K562 (cell line): ENCODE data around the gene PIGV. TPM values are rescaled to one million over a fixed set of nuclear protein-coding genes. Genes with fewer than 3 reads are reported as not detected.

Source experiments
- ATAC-seq: fragments of 200-7000 bp; cut with Tn5 transposase; 3 replicates; pipeline ENCODE4 v1.9.1; 2020; ENCODE audit warnings: moderate library complexity
- BruUV-seq: library from RNA; stranded (reverse); fragments of 400-500 nt; replicated peaks from 2 replicates; lab custom pipeline; 2021; lab: Mats Ljungman, UMichigan
- CTCF ChIA-PET: fragments of 300-600 bp; formaldehyde crosslinking; extraction: SDS; loops from one replicate; lab custom pipeline; 2021; ENCODE audit warnings: low intra/inter-chr PET ratio; lab: Yijun Ruan, JAX
- POLR2A ChIA-PET: fragments of 300-600, 350-650 bp; sonication (Branson Sonifier 250); formaldehyde crosslinking; extraction: SDS; loops from one replicate; lab custom pipeline; 2021; ENCODE audit warnings: antibody characterized with exemption, inconsistent platforms; lab: Yijun Ruan, JAX
- DNase-seq, 4 experiments: peaks; one replicate each; pipeline versions ENCODE4 v3.0.0 to v3.0.0-alpha.2; 2011 to 2018; ENCODE audit warnings: low spot score in 3 of 4, mixed read lengths in 3 of 4; ENCODE audit errors: extremely low read depth in 1 of 4
- FAIRE-seq: peaks from 2 replicates; lab custom pipeline; 2011; peaks lifted over from hg19 to GRCh38; lab: Jason Lieb, UNC
- H2AFZ ChIP-seq: 2 replicates; pipeline ENCODE4 v1.6.0; 2011; ENCODE audit warnings: low read depth, low read length, control low read depth, inconsistent platforms
- H3K27ac ChIP-seq: fragments of 200-600 bp; 3 replicates; pipeline ENCODE4 v1.8.0; 2011; ENCODE audit warnings: low read depth, mild to moderate bottlenecking, control low read depth, inconsistent platforms, low read length, moderate library complexity, mixed read lengths; ENCODE audit errors: extremely low read depth
- H3K27me3 ChIP-seq, 2 experiments: fragments of 300-600 bp in 1 of 2; 2 replicates in 1 of 2; 3 replicates in 1 of 2; pipeline versions ENCODE4 v1.6.0 to v1.8.0; 2011; ENCODE audit warnings: inconsistent platforms in 2 of 2, low read length in 2 of 2, mild to moderate bottlenecking in 1 of 2, mixed read lengths in 1 of 2, moderate library complexity in 1 of 2; ENCODE audit not compliant: control insufficient read depth in 2 of 2, insufficient read depth in 2 of 2
- H3K36me3 ChIP-seq: fragments of 300-600 bp; 3 replicates; pipeline ENCODE4 v1.8.0; 2011; ENCODE audit warnings: mild to moderate bottlenecking, low read length, inconsistent platforms; ENCODE audit not compliant: control insufficient read depth, insufficient read depth
- H3K4me1 ChIP-seq, 2 experiments: fragments of 200-600 bp in 1 of 2; replicated peaks in 1 of 2; 2 replicates in 1 of 2; 3 replicates in 1 of 2; pipeline versions ENCODE4 v1.5.1 to v1.8.0; 2011; ENCODE audit warnings: inconsistent platforms in 2 of 2, low read length in 2 of 2, mild to moderate bottlenecking in 1 of 2, mixed read lengths in 1 of 2, moderate library complexity in 1 of 2; ENCODE audit not compliant: control insufficient read depth in 2 of 2, insufficient read depth in 2 of 2
- H3K4me2 ChIP-seq: 2 replicates; pipeline ENCODE4 v1.6.1; 2011; ENCODE audit warnings: low read length, control low read depth, inconsistent platforms, mixed read lengths; ENCODE audit not compliant: insufficient read depth
- H3K4me3 ChIP-seq: fragments of 200-600 bp; sonication (generic), shearing (Covaris generic); 2 replicates; pipeline ENCODE4 v1.5.1; 2016; ENCODE audit warnings: control low read depth, inconsistent platforms
- H3K79me2 ChIP-seq: fragments of 200-600 bp; 3 replicates; pipeline ENCODE4 v1.8.0; 2011; ENCODE audit warnings: low read length, inconsistent platforms; ENCODE audit not compliant: control insufficient read depth, insufficient read depth
- H3K9ac ChIP-seq, 2 experiments: 2 replicates each; pipeline versions ENCODE4 v1.6.0 to v1.6.1; 2011; ENCODE audit warnings: low read depth in 2 of 2, low read length in 2 of 2, control low read depth in 1 of 2, inconsistent platforms in 1 of 2, mild to moderate bottlenecking in 1 of 2, mixed read lengths in 1 of 2; ENCODE audit not compliant: insufficient read depth in 1 of 2
- H3K9me1 ChIP-seq: one replicate; pipeline ENCODE4 v1.6.0; 2011; ENCODE audit warnings: inconsistent platforms, mild to moderate bottlenecking, low read length, moderate library complexity; ENCODE audit not compliant: control insufficient read depth, insufficient read depth
- H3K9me3 ChIP-seq: replicated peaks from 2 replicates; pipeline ENCODE4 v1.5.1; 2011; ENCODE audit warnings: low read depth, low read length, inconsistent platforms; ENCODE audit not compliant: control insufficient read depth, insufficient read depth
- H4K20me1 ChIP-seq: replicated peaks from 2 replicates; pipeline ENCODE4 v1.6.1; 2011; ENCODE audit warnings: low read length, inconsistent platforms, mixed read lengths; ENCODE audit not compliant: control insufficient read depth, insufficient read depth
- AFF1 ChIP-seq, 2 experiments: fragments of 450-650 bp; IDR thresholded peaks; 2 replicates each; pipeline ENCODE4 v1.6.1; 2018; ENCODE audit warnings: mild to moderate bottlenecking in 2 of 2, low read depth in 1 of 2; ENCODE audit not compliant: partially characterized antibody in 2 of 2
- ATF1 ChIP-seq, 2 experiments: fragments of 450-650 bp in 1 of 2; IDR thresholded peaks; 2 replicates each; pipeline ENCODE4 v1.6.1; 2016; ENCODE audit warnings: missing compliant biosample characterization in 1 of 2, missing genetic modification characterization in 1 of 2
- CC2D1A ChIP-seq: fragments of 450-650 bp; IDR thresholded peaks from 2 replicates; pipeline ENCODE4 v1.6.1; 2017; ENCODE audit warnings: mild to moderate bottlenecking
- CTBP1 ChIP-seq: fragments of 450-650 bp; IDR thresholded peaks from 2 replicates; pipeline ENCODE4 v1.6.1; 2016; ENCODE audit warnings: borderline replicate concordance
- E2F3 ChIP-seq: fragments of 250-450 bp; sonication (Bioruptor Pico); IDR thresholded peaks from 2 replicates; pipeline ENCODE4 v1.4.0; 2020; ENCODE audit warnings: mild to moderate bottlenecking
- HIVEP1 ChIP-seq: fragments of 250-450 bp; sonication (Bioruptor Pico); IDR thresholded peaks from 2 replicates; pipeline ENCODE4 v1.4.0; 2020; ENCODE audit warnings: mild to moderate bottlenecking
- KLF6 ChIP-seq: fragments of 250-450 bp; sonication (Bioruptor Pico); IDR thresholded peaks from 2 replicates; pipeline ENCODE4 v1.4.0; 2020; ENCODE audit warnings: mild to moderate bottlenecking, moderate library complexity, borderline replicate concordance
- MAFK ChIP-seq: IDR thresholded peaks from 2 replicates; pipeline ENCODE4 v1.6.1; 2011; ENCODE audit warnings: low read length, improper control_type of control experiment
- NCOR1 ChIP-seq: fragments of 450-650 bp; IDR thresholded peaks from 2 replicates; pipeline ENCODE4 v1.6.1; 2016; ENCODE audit warnings: mild to moderate bottlenecking, moderate library complexity
- NFIC ChIP-seq: fragments of 450-650 bp; IDR thresholded peaks from 2 replicates; pipeline ENCODE4 v1.6.1; 2017; ENCODE audit warnings: mild to moderate bottlenecking, inconsistent platforms
- PHF20 ChIP-seq: fragments of 450-650 bp; IDR thresholded peaks from 2 replicates; pipeline ENCODE4 v1.6.1; 2018; ENCODE audit not compliant: partially characterized antibody
- RNF2 ChIP-seq: sonication (generic); IDR thresholded peaks from 2 replicates; pipeline ENCODE4 v1.6.1; 2016
- TBP ChIP-seq: optimal IDR thresholded peaks from 2 replicates; pipeline ENCODE3; 2011; ENCODE audit warnings: low read depth, low read length, improper control_type of control experiment
- ZEB2 ChIP-seq: fragments of 450-650 bp; IDR thresholded peaks from 2 replicates; pipeline ENCODE4 v1.6.1; 2016
- ZNF41 ChIP-seq: fragments of 250-450 bp; sonication (Bioruptor Pico); conservative IDR thresholded peaks from 2 replicates; pipeline ENCODE4 v1.4.0; 2020; ENCODE audit warnings: mild to moderate bottlenecking
- ZNF778 ChIP-seq: fragments of 450-650 bp; formaldehyde crosslinking; IDR thresholded peaks from 2 replicates; pipeline ENCODE4 v1.4.0; 2020; ENCODE audit warnings: mild to moderate bottlenecking, moderate library complexity
- WGBS: fragments of 100-300 bp; shearing (Covaris generic); methylation state at CpG from one replicate; pipeline ENCODE4 v1.1.6; 2016; ENCODE audit warnings: low coverage, mixed read lengths; ENCODE audit not compliant: insufficient coverage; ENCODE audit errors: missing lambda C conversion rate; 5-methylcytosine and 5-hydroxymethylcytosine counted together
- in situ Hi-C: fragments of 300-500 bp; cut with MboI; formaldehyde crosslinking; loops from 4 replicates; pipeline ENCODE4 v1.15.0; 2018; ENCODE audit warnings: inconsistent platforms, mixed read lengths
- intact Hi-C: fragments of 100-400 bp; cut with micrococcal nuclease; formaldehyde crosslinking; loops from 2 replicates; pipeline ENCODE4 v1.14.2; 2022
- polyA plus RNA-seq, 8 experiments: library from polyadenylated mRNA; depleted of rRNA in 4 of 8; stranded (reverse) in 5 of 8; unstranded in 3 of 8; fragments of >200 nt; fragmentation: Nextera tagmentation in 2 of 8; fragmentation: Illumina TruSeq in 1 of 8; extraction: Ambion mirVana in 2 of 8; extraction: Trizol in 1 of 8; gene quantifications; 2 replicates each; pipeline versions ENCODE4 v1.2.1 to v1.2.3, GENCODE V29; 2011 to 2014; ENCODE audit warnings: inconsistent platforms in 1 of 8, missing spikeins in 1 of 8
- total RNA-seq, 7 experiments: library from RNA; depleted of rRNA in 6 of 7; stranded (reverse); fragments of >200 nt in 6 of 7; fragmentation: Illumina TruSeq in 2 of 7; extraction: Trizol in 2 of 7; gene quantifications; 2 replicates each; pipeline versions ENCODE4 v1.2.1 to v1.2.3, GENCODE V29; 2011 to 2021; ENCODE audit warnings: low replicate concordance in 1 of 7
- TF ChIP-seq, protein P1 (sequence below), 2 experiments: fragments of 450-650 bp in 1 of 2; sonication (generic) in 1 of 2; formaldehyde crosslinking in 1 of 2; IDR thresholded peaks in 1 of 2; conservative IDR thresholded peaks in 1 of 2; 2 replicates each; pipeline versions ENCODE4 v1.6.1 to v1.8.1; 2016 to 2023; ENCODE audit warnings: mild to moderate bottlenecking in 2 of 2, moderate library complexity in 2 of 2, inconsistent platforms in 1 of 2, missing genetic modification reagents in 1 of 2
- TF ChIP-seq, protein P2 (sequence below): fragments of 250-450 bp; sonication (Bioruptor Pico); IDR thresholded peaks from 2 replicates; pipeline ENCODE4 v1.8.0; 2022; ENCODE audit warnings: moderate library complexity, mild to moderate bottlenecking, inconsistent platforms

PIGV gene
- total and polyA plus RNA-seq, 9 of the 15 experiments (the other 6 are each of a cell fraction or from before 2014, with no cell fraction given), result 8.4 to 21.8 (median 11.7) TPM

- Histone ChIP-seq H3K9me1 (no peaks in the 10 kb centered on the region), H2AFZ (no peak overlapping the region), H4K20me1 (no peaks in the 10 kb centered on the region), H3K9ac (peak overlapping the region in 1 of 2 experiments; percentile 21; a peak in 1 of 4 replicates), H3K27me3 (no peaks in the 10 kb centered on the region), H3K79me2 (peaks cover 32% of the 10 kb centered on the region), H3K4me1 (peaks cover 32 to 50% of the 10 kb centered on the region in 2 experiments), H3K9me3 (no peaks in the 10 kb centered on the region), H3K4me3 (no peak overlapping the region), H3K27ac (peak overlapping the region; percentile 29; the same call in 2 of the 3 replicates), H3K4me2 (peak overlapping the region; percentile 49), H3K36me3 (peaks cover 13% of the 10 kb centered on the region; the same call in 1 of the 3 replicates)
- whole genome bisulfite sequencing, result 4% methylated on average over 3 of the region's 3 CpGs
- in situ Hi-C loops (no loop called here), intact Hi-C loops (loop anchor here (5.0 kb wide), 1 partner anchor 86 kb away; no protein-coding TSS in a partner anchor)
- no TSS peak for BruUV-seq
- CTCF ChIA-PET, result interaction anchor here (5.0 kb wide), 1 partner anchor 189 kb away, joined by 80 read pairs; no protein-coding TSS in a partner anchor
- peak in 2 of 4 experiments; percentile 87 to 91 for DNase-seq
- POLR2A ChIA-PET, result interaction anchor here (0.6 to 9.2 kb wide), 7 partner anchors 8 to 1791 kb away, joined by 3 to 112 read pairs (median 3); partner anchors contain the start of gene ARID1A
- peak; percentile 92 for FAIRE-seq
- ATAC-seq, result peak; percentile 8
- TF ChIP-seq, protein P1, sequence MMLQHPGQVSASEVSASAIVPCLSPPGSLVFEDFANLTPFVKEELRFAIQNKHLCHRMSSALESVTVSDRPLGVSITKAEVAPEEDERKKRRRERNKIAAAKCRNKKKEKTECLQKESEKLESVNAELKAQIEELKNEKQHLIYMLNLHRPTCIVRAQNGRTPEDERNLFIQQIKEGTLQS (IDR thresholded peaks at IDR 0.05), result no peak
- TF ChIP-seq, protein P1 (CRISPR knock-in tag; conservative IDR thresholded peaks at IDR 0.05), result no peak
- TF ChIP-seq AFF1 (IDR thresholded peaks at IDR 0.05; ENCODE audit: low read depth in 1 of 2, partially characterized antibody in 2 of 2), result peak in 1 of 2 experiments; percentile 81
- no peak for TF ChIP-seq MAFK
- no peak for TF ChIP-seq HIVEP1 (CRISPR knock-in tag)
- TF ChIP-seq TBP, result peak; percentile 20
- TF ChIP-seq ZNF41 (CRISPR knock-in tag), result no peak
- no peak for TF ChIP-seq E2F3 (CRISPR knock-in tag)
- TF ChIP-seq ZEB2, result peak; percentile 90
- peak; percentile 97 for TF ChIP-seq NCOR1
- TF ChIP-seq CTBP1, result peak; percentile 88
- no peak for TF ChIP-seq KLF6 (CRISPR knock-in tag)
- TF ChIP-seq ATF1 (CRISPR knock-in tag; IDR thresholded peaks at IDR 0.05), result no peak
- TF ChIP-seq ATF1 (tag; IDR thresholded peaks at IDR 0.05), result peak; percentile 44
- no peak for TF ChIP-seq ZNF778 (CRISPR knock-in tag)
- peak; percentile 89; the same call in 1 of the 2 replicates for TF ChIP-seq CC2D1A
- TF ChIP-seq, protein P2, sequence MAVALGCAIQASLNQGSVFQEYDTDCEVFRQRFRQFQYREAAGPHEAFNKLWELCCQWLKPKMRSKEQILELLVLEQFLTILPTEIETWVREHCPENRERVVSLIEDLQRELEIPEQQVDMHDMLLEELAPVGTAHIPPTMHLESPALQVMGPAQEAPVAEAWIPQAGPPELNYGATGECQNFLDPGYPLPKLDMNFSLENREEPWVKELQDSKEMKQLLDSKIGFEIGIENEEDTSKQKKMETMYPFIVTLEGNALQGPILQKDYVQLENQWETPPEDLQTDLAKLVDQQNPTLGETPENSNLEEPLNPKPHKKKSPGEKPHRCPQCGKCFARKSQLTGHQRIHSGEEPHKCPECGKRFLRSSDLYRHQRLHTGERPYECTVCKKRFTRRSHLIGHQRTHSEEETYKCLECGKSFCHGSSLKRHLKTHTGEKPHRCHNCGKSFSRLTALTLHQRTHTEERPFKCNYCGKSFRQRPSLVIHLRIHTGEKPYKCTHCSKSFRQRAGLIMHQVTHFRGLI, result no peak
- TF ChIP-seq PHF20, result no peak
- peak; percentile 94 for TF ChIP-seq NFIC
- TF ChIP-seq RNF2, result peak; percentile 78; the same call in 1 of the 2 replicates
Observed at GRCh38 chr1:26791626-26792025, 3.9 kb downstream of the PIGV start.
